ENCODE results near the gene NTF4.
A peak's percentile ranks its signal among the peaks of the same experiment; 100 is the strongest.

NTF4 gene

DNA sequence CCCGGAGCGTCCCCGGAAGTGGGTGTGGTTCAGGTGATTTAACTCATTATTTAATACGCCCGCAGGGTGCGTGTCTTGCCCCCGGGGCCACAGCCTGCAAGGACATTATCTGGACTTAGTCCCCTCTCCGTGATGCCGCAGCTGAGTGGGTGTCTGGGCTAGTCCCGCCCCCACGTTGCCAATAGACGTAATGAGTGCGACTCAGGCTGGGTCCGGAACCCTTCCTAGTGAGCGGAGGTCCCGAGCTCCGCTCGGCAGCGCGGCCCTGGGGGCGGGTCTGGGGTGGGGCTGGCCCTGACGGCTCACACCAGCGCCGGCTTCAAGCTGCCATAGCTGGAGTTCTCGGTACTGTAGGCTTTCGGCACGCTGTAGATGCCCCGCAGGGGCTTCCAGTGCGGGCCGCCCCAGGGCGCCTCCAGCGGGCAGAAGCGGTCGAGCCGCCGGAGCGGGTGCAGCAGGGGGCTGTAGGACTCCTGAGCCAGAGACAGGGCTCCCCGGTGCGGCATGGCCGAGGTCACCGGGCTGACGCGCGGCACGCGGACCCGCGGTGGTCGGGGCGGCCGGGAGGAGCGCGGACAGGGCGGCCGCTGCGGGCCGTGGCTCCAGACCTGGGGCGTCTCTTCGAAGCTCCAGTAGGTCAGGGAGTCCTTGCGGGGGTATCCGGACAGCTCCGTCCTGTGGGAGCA, 46.8 kb downstream of the NTF4 start:
- Histone ChIP-seq H3K36me3 (peaks cover 27% of the 10 kb centered on the region), H3K4me3 (ENCODE audit: low read depth in 1 of 2, low read length in 1 of 2) (peak overlapping the region in 1 of 2 experiments; percentile 55), H3K27me3 (peaks cover 57% of the 10 kb centered on the region), H3K27ac (no peak overlapping the region), H3K9me3 (no peaks in the 10 kb centered on the region), H3K4me1 (ENCODE audit: control insufficient read depth in 1 of 2, insufficient read depth in 1 of 2, low read depth in 1 of 2, low read length in 1 of 2) (peaks cover 23% of the 10 kb centered on the region in 2 experiments)
- TF ChIP-seq, protein P1, sequence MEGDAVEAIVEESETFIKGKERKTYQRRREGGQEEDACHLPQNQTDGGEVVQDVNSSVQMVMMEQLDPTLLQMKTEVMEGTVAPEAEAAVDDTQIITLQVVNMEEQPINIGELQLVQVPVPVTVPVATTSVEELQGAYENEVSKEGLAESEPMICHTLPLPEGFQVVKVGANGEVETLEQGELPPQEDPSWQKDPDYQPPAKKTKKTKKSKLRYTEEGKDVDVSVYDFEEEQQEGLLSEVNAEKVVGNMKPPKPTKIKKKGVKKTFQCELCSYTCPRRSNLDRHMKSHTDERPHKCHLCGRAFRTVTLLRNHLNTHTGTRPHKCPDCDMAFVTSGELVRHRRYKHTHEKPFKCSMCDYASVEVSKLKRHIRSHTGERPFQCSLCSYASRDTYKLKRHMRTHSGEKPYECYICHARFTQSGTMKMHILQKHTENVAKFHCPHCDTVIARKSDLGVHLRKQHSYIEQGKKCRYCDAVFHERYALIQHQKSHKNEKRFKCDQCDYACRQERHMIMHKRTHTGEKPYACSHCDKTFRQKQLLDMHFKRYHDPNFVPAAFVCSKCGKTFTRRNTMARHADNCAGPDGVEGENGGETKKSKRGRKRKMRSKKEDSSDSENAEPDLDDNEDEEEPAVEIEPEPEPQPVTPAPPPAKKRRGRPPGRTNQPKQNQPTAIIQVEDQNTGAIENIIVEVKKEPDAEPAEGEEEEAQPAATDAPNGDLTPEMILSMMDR (IDR thresholded peaks at IDR 0.05) = no peak

DNA sequence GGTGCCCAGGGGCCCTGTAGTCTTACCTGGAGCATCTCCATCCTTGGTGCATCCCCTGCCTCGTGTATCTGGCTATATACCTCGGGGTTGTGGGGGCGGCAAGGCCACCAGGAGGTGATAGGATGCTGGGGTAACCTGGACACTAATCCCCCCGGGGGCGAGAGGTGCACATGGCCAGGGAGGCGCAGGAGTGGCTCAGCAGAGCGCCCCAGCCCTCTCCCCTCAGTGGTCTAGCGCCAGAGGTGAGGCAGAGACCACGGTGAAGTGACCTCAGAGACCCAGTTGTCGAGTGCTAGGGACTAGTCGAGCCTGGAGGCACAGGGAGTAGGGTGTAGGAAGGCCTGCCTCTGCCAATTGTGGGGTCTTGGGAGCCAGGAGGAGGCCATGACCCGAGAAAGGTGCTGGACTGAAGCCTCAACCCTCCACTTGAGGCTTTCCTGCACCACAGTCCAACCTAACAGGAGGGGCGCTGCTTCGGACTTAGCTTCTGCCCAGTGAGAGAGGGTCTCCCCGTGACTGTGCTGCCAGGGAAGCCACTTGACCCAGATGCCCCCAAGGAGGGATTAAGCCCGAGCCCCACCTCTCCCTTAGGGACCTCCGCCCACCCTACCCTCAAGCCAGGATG, 47.5 kb downstream of the NTF4 start, which contains the start of gene LHB:
LHB (minus strand) TSS at position 51 of the 625 bp plus-strand sequence; CDS start at position 41, 10 bp downstream.
- Histone ChIP-seq H3K27ac (no peak within 1 kb of the TSS), H3K9me3 (no peaks in the 10 kb centered on the region), H3K27me3 (peaks cover 52% of the 10 kb centered on the region), H3K4me1 (ENCODE audit: control insufficient read depth in 1 of 2, insufficient read depth in 1 of 2, low read depth in 1 of 2, low read length in 1 of 2) (peaks cover 23% of the 10 kb centered on the region in 2 experiments), H3K4me3 (ENCODE audit: low read depth in 1 of 2, low read length in 1 of 2) (peak within 1 kb of the TSS in 1 of 2 experiments; percentile 55), H3K36me3 (peaks cover 33% of the 10 kb centered on the region)
- TF ChIP-seq, protein P1 (IDR thresholded peaks at IDR 0.05) = no peak

DNA sequence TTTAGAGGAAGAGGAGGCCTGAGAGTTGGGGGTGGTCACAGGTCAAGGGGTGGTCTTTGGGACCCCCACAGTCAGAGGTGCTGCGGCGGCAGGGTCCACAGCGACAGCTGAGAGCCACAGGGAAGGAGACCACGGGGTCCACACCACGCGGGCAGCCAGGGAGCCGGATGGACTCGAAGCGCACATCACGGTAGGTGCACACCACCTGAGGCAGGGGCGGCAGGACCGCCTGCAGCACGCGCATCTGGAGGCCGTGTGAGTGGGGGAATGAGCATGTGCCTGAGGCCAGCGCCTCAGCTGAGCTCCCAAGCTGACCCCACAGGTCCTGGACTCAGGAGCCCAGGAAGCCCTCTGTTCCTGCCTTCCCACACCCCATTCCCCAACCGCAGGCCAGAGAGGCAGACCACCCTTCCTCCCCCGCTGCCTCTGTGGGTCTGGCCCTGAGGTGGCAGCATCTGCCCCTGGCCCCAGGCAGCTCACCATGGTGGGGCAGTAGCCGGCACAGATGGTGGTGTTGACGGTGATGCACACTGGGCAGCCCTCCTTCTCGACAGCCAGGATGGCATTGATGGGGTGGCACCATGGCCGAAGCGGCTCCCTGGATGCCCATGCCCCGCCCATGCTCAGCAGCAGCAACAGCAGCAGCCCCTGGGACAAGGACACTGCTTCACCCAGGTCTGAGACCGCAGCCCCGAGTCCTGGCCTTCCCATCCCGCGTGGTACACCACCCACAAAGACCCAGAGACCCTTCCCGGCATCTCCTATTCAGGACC, 48.4 kb downstream of the NTF4 start:
- H3K4me1 ChIP-seq (ENCODE audit: control insufficient read depth in 1 of 2, insufficient read depth in 1 of 2, low read depth in 1 of 2, low read length in 1 of 2) = peaks cover 23% of the 10 kb centered on the region in 2 experiments

DNA sequence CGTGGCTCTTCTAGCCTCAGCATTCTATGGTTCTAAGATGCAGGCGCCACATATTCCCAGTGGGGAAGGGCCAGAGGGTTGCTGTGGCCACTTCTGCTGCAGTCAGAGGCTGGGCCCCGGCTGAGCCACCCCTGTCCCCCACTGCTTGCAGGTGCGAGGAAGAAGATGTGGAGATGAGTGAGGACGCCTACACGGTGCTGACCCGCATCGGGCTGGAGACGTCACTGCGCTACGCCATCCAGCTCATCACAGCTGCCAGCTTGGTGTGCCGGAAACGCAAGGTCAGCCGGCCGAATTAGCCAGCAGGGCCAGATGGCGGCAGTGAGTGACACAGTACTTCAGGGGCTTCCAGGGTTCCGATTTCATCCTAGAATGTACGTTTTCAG, 49.8 kb downstream of the NTF4 start:
- TF ChIP-seq, protein P1 (IDR thresholded peaks at IDR 0.05) = no peak
- no peak overlapping the region for H3K27ac ChIP-seq
- H3K4me3 ChIP-seq (ENCODE audit: low read depth in 1 of 2, low read length in 1 of 2) = no peak overlapping the region
- H3K4me1 ChIP-seq (ENCODE audit: control insufficient read depth in 1 of 2, insufficient read depth in 1 of 2, low read depth in 1 of 2, low read length in 1 of 2) = peaks cover 23% of the 10 kb centered on the region in 2 experiments
- peaks cover 29% of the 10 kb centered on the region for H3K27me3 ChIP-seq
- peaks cover 56% of the 10 kb centered on the region for H3K36me3 ChIP-seq
- no peaks in the 10 kb centered on the region for H3K9me3 ChIP-seq

More for the DNA sequence above, 48.4 kb downstream of the NTF4 start:
- no peak overlapping the region for H3K4me3 ChIP-seq (ENCODE audit: low read depth in 1 of 2, low read length in 1 of 2)
- peaks cover 43% of the 10 kb centered on the region for H3K27me3 ChIP-seq
- no peaks in the 10 kb centered on the region for H3K9me3 ChIP-seq
- H3K36me3 ChIP-seq = peaks cover 42% of the 10 kb centered on the region
- no peak overlapping the region for H3K27ac ChIP-seq
- TF ChIP-seq, protein P1 (IDR thresholded peaks at IDR 0.05) = no peak

DNA sequence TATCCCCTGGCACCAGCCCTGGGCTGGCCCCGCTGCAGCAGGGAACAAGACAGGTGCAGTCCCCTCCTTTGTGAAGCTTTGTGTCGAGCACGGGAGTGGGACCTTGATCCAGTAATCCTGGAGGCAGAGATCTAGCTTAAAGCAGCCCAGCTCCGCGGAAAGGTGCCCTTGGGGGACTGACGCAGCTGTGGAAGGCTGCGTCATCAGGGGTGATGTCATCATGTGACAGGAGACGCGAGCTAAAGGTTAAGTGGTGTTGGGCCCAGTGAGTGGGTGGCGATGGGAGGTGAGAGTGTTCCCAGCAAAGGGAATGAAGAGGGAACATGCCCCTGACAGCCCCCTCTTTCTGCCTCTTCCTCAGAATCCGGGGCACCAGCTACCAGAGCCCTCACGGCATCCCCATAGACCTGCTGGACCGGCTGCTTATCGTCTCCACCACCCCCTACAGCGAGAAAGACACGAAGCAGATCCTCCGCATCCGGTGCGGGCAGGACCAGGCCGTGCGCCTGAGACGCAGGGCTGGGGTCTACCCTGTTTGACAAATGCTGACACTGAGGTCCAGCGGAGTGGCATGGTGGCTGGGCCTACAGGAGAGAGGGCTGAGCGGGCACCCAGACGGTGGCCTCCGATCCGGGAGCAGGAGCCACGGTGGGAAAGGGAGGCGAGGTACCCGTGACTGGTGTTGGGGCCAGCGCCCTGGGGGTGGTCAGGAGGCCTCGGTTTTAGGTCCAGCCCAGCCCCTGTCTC, 50.3 kb downstream of the NTF4 start:
- Histone ChIP-seq H3K9me3 (no peaks in the 10 kb centered on the region), H3K27me3 (peaks cover 23% of the 10 kb centered on the region), H3K27ac (no peak overlapping the region), H3K4me3 (ENCODE audit: low read depth in 1 of 2, low read length in 1 of 2) (no peak overlapping the region), H3K36me3 (peaks cover 62% of the 10 kb centered on the region), H3K4me1 (ENCODE audit: control insufficient read depth in 1 of 2, insufficient read depth in 1 of 2, low read depth in 1 of 2, low read length in 1 of 2) (peaks cover 18 to 20% of the 10 kb centered on the region in 2 experiments)
- TF ChIP-seq, protein P1 (IDR thresholded peaks at IDR 0.05) = no peak

Data from neutrophil (primary cell).